Esophagus muscularis mucosa (tissue), 4 donors: Measurements from ENCODE around the gene LTBP3. TPM values are rescaled to one million over a fixed set of nuclear protein-coding genes. Genes with fewer than 3 reads are reported as not detected.

Experiments used
- DNase-seq: peaks from one replicate; pipeline ENCODE4 v3.0.0-alpha.2; 2017; ENCODE audit errors: extremely low spot score
- H3K27ac ChIP-seq, 4 donors: fragments of 200-600 bp; sonication (generic); replicated peaks in 1 of 4; 1 replicate in 3 of 4; 2 replicates in 1 of 4; pipeline ENCODE4 v1.5.1; 2016 to 2019; ENCODE audit warnings: mild to moderate bottlenecking in 1 of 4
- H3K27me3 ChIP-seq, 4 donors: fragments of 200-600 bp; sonication (generic); one replicate each; pipeline versions ENCODE4 v1.5.1 to v1.6.0; 2016 to 2019
- H3K36me3 ChIP-seq, 4 donors: fragments of 200-600 bp; sonication (generic); one replicate each; pipeline ENCODE4 v1.5.1; 2016 to 2019
- H3K4me1 ChIP-seq, 4 donors: fragments of 200-600 bp; sonication (generic); one replicate each; pipeline ENCODE4 v1.5.1; 2016 to 2019
- H3K4me3 ChIP-seq, 4 donors: fragments of 200-600 bp; sonication (generic); 1 replicate in 2 of 4; 2 replicates in 2 of 4; pipeline ENCODE4 v1.5.1; 2016 to 2019; ENCODE audit warnings: mild to moderate bottlenecking in 4 of 4, moderate library complexity in 1 of 4
- H3K9me3 ChIP-seq, 4 donors: fragments of 200-600 bp; sonication (generic); 1 replicate in 3 of 4; 2 replicates in 1 of 4; pipeline ENCODE4 v1.5.1; 2016 to 2019
- EP300 ChIP-seq: sonication (generic); formaldehyde crosslinking; IDR thresholded peaks from one replicate; pipeline ENCODE4 v1.6.1; 2017; ENCODE audit warnings: antibody characterized with exemption
- POLR2A ChIP-seq: fragments of 450-650 bp; IDR thresholded peaks from one replicate; pipeline ENCODE4 v1.6.1; 2017; ENCODE audit warnings: antibody characterized with exemption, moderate library complexity, mild to moderate bottlenecking, low read depth
- POLR2AphosphoS5 ChIP-seq, 2 donors: sonication (generic); formaldehyde crosslinking; IDR thresholded peaks; one replicate each; pipeline ENCODE4 v1.6.1; 2017; ENCODE audit warnings: antibody characterized with exemption in 2 of 2
- WGBS: methylation state at CpG from one replicate; pipeline ENCODE4 v1.1.5; 2018; 5-methylcytosine and 5-hydroxymethylcytosine counted together
- intact Hi-C: fragments of 100-400 bp; cut with DNase I; formaldehyde crosslinking; loops from one replicate; pipeline ENCODE4 v1.15.1; 2023
- total RNA-seq, 4 donors: library from RNA; depleted of rRNA; stranded (reverse); fragments of >200 nt; gene quantifications; one replicate each; pipeline versions ENCODE4 v1.1.0 to v1.2.1, GENCODE V29; 2016
- TF ChIP-seq, protein P1 (sequence below), 3 experiments: fragments of 200-600 bp in 2 of 3; fragments of 450-650 bp in 1 of 3; sonication (generic) in 2 of 3; IDR thresholded peaks; one replicate each; pipeline ENCODE4 v1.5.1; 2017 to 2019; ENCODE audit warnings: antibody characterized with exemption in 3 of 3, mild to moderate bottlenecking in 2 of 3, moderate library complexity in 1 of 3

LTBP3 gene
- total RNA-seq, 4 donors from 2014 or later = 107 to 208 (median 137) TPM

DNA sequence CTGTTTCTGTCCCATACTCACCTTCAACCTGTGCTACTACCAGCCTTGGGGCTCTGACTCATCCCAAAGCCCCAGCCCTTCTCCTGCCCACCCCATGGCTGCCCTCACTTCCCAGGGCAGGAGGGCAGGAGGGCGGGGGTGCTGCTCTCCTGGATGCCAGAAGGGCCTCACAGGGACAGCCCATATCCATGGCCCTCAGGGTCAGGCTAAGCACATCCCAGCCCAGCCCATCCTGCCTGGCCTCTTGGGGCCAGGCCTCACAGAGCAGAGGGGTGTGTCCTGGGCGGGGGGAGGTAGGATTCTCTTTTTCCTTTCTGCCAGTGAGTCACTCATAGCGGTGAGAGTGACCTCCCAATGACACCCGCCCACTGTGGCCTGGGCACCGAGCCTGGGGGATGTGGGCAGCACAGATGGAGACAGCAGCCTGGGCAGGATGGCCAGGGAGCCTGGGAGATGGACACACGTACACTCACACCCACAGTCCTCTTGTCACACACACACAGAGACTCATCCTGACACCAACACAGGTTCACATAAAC lies 2.4 kb downstream of the LTBP3 start:
- DNase-seq = no peak
- intact Hi-C loops = no loop called here
- 20% methylated on average over 4 of the region's 6 CpGs for WGBS

DNA sequence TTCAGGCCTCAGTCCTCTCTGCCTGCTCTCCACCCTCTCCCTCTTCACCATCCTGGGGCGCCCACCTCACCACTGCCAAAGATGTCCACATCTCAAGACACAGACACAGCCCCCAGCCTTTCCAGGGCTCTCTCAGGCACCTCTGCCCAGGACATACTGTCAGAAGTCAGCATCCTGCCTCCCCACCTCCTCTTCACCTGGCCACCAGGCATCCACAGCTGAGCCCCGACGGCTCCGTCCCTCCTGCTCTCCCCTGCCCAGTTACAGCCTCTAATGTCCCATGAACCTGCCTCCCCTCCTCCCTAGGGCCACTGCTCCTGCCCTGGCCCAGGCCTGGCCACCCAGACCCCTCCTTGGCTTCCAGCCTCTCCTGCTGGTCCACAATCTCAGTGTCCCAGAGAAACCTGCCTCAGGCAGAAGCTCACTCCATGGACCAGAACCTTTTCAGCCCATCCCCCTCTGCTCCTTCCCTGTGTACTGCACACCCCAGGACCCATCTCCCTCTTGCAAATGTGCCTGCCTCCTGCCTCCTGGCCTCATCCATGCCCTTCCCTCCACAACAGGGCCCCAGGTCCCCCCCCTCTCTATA lies 3.2 kb downstream of the LTBP3 start:
- H3K27ac ChIP-seq = peak overlapping the region; percentile 87 to 99 (median 97)
- peaks cover 0 to 42% (median 39%) of the 10 kb centered on the region in 4 donors for H3K36me3 ChIP-seq
- H3K27me3 ChIP-seq = no peaks in the 10 kb centered on the region
- 65% methylated on average over 4 of the region's 4 CpGs for WGBS
- TF ChIP-seq EP300 (no peak), POLR2AphosphoS5 (IDR thresholded peaks at IDR 0.05) (no peak), POLR2A (no peak)
- TF ChIP-seq, protein P1, sequence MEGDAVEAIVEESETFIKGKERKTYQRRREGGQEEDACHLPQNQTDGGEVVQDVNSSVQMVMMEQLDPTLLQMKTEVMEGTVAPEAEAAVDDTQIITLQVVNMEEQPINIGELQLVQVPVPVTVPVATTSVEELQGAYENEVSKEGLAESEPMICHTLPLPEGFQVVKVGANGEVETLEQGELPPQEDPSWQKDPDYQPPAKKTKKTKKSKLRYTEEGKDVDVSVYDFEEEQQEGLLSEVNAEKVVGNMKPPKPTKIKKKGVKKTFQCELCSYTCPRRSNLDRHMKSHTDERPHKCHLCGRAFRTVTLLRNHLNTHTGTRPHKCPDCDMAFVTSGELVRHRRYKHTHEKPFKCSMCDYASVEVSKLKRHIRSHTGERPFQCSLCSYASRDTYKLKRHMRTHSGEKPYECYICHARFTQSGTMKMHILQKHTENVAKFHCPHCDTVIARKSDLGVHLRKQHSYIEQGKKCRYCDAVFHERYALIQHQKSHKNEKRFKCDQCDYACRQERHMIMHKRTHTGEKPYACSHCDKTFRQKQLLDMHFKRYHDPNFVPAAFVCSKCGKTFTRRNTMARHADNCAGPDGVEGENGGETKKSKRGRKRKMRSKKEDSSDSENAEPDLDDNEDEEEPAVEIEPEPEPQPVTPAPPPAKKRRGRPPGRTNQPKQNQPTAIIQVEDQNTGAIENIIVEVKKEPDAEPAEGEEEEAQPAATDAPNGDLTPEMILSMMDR (IDR thresholded peaks at IDR 0.05) = no peak
- H3K4me3 ChIP-seq = no peak overlapping the region
- no peak for DNase-seq
- intact Hi-C loops = no loop called here
- peaks cover 46 to 78% (median 70%) of the 10 kb centered on the region in 4 donors for H3K4me1 ChIP-seq
- H3K9me3 ChIP-seq = no peaks in the 10 kb centered on the region

More for the DNA sequence above, 2.4 kb downstream of the LTBP3 start:
- H3K27ac ChIP-seq = peak overlapping the region; percentile 87 to 99 (median 97)
- H3K27me3 ChIP-seq = no peaks in the 10 kb centered on the region
- peaks cover 54 to 86% (median 79%) of the 10 kb centered on the region in 4 donors for H3K4me1 ChIP-seq
- no peaks in the 10 kb centered on the region for H3K9me3 ChIP-seq
- H3K36me3 ChIP-seq = peaks cover 0 to 35% (median 31%) of the 10 kb centered on the region in 4 donors
- no peak overlapping the region for H3K4me3 ChIP-seq
- no peak for TF ChIP-seq POLR2A
- TF ChIP-seq, protein P1 (IDR thresholded peaks at IDR 0.05) = no peak
- no peak for TF ChIP-seq EP300
- TF ChIP-seq POLR2AphosphoS5 (IDR thresholded peaks at IDR 0.05) = peak; percentile 25 to 32

DNA sequence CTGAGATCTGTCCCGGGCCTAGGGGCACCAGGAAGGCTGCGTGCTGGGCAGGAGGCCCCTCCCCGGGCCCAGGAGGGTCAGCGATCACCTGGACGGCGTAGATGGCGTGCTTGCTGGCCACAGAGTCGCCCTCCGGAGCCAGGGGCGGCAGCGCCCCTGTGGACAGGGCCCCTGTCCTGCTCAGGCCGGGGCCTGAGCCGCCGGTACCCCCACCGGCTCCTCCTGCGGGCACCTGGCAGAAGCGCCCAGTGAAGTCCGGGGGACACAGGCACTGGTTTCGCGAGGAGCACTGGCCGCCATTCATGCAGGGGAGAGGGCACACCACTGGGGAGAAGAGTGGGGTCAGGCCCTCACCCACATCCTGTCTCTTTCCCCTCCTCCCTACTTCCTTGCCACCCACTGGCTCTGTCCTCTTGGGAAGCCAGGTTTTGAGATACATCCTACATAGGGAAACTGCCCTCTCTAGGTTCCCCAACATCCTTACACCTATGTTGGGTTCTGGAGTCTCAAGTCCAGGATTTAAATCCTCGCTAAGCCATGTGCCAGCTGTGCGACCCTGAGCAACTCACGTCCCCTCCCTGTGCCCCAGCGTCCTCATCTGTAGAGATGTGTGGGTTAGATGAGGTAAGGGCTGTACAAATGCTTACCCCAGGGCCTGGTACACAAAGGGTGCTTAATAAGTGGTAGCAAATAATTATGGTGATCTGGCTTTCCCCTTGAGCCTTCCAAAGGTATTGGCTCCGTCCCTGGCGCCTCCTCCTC lies 3.9 kb downstream of the LTBP3 start:
- TF ChIP-seq POLR2A (no peak), EP300 (no peak), POLR2AphosphoS5 (IDR thresholded peaks at IDR 0.05) (no peak)
- TF ChIP-seq, protein P1 (IDR thresholded peaks at IDR 0.05) = no peak
- 83% methylated on average over 24 of the region's 27 CpGs for WGBS
- Histone ChIP-seq H3K9me3 (no peaks in the 10 kb centered on the region), H3K4me1 (peaks cover 39 to 71% (median 64%) of the 10 kb centered on the region in 4 donors), H3K27me3 (no peaks in the 10 kb centered on the region), H3K36me3 (peaks cover 0 to 45% (median 42%) of the 10 kb centered on the region in 4 donors), H3K27ac (peak overlapping the region in 2 of 4 donors; percentile 96 to 98), H3K4me3 (no peak overlapping the region)
- intact Hi-C loops = no loop called here
- no peak for DNase-seq

DNA sequence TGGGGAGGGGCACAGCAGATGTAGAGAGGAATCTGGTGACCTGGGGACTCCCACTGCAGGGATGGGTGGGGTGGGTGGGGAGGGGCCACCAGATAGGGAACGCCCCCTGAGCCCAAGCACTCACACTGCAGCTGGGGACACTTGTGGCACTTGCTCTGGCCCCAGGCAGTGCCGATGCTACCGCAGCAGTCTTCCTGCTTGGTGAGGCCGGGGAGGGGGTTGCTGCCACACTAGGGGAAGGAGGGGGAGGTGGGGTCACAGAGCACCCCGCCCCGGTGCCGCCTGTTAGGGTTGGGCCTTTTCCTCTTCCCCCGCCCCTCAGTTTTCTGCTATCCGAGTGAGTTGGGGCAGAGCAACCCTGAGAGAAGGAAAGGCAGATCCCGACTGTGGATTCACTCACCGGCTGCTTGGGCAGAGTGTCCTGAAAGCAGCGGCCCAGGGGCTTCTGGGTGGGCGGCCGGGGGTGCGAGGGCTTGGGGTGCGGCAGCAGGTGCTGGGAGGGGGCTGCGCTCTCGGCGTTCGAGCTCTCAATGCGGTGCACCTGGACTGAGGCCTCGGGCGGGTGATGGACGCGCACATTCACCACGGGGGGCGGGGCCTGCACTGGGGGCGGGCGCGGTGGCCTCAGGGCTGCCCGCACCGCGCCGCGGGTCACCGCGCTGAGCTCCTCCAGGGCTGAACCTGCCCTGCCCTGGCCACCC lies 4.7 kb downstream of the LTBP3 start:
- H3K27ac ChIP-seq = peak overlapping the region in 2 of 4 donors; percentile 1 to 98

More for the DNA sequence above, 4.7 kb downstream of the LTBP3 start:
- no peaks in the 10 kb centered on the region for H3K27me3 ChIP-seq
- WGBS = 70% methylated on average over 27 of the region's 37 CpGs
- no peak for DNase-seq
- no peaks in the 10 kb centered on the region for H3K9me3 ChIP-seq
- peaks cover 31 to 63% (median 56%) of the 10 kb centered on the region in 4 donors for H3K4me1 ChIP-seq
- intact Hi-C loops = no loop called here
- TF ChIP-seq POLR2A (no peak), EP300 (no peak), POLR2AphosphoS5 (IDR thresholded peaks at IDR 0.05) (no peak)
- TF ChIP-seq, protein P1 (IDR thresholded peaks at IDR 0.05) = no peak
- no peak overlapping the region for H3K4me3 ChIP-seq
- peaks cover 0 to 52% (median 50%) of the 10 kb centered on the region in 4 donors for H3K36me3 ChIP-seq
